ENCODE data around the gene CYP19A1. TPM values are rescaled to one million over a fixed set of nuclear protein-coding genes. Genes with fewer than 3 reads are reported as not detected.

The CYP19A1 gene
- total and polyA plus RNA-seq, 10 of the 15 experiments (the other 5 are each of a cell fraction or from before 2014, with no cell fraction given), result 0.08 to 1.8 (median 0.70) TPM

DNA sequence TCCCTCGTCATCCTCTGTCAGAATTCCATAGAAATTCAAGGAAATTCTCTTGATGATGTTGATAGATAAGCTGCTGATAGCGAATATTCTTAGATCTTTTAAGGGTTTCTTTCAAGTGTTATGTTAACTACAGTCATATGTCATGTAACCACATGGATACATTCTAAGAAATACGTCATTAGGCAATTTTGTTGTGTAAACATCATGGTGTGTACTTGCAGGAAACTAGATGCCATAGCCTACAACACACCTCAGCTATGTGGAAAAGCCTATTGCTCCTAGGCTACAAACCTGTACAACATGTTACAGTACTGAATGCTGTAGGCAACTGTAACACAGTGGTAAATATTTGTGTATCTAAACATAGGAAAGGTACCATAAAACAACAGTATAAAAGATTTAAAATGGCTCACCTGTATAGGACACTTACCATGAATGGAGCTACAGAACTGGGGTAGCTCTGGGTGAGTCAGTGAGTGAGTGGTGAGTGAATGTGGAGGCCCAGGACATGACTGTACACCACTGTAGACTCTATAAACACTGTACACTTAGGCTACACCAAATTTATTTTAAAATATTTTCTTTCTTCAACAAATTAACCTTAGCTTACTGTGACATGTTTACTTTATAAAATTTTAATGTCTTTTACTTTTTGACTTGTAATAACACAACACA lies 37.7 kb upstream of the CYP19A1 start:
- Histone ChIP-seq H3K9me3 (replicated peaks; ENCODE audit: control insufficient read depth, insufficient read depth, low read length) (no peaks in the 10 kb centered on the region), H3K4me1 (ENCODE audit: control insufficient read depth, insufficient read depth, low read length) (no peaks in the 10 kb centered on the region), H3K4me3 (no peak overlapping the region), H3K36me3 (ENCODE audit: control insufficient read depth in 2 of 2, insufficient read depth in 2 of 2, low read length in 1 of 2) (no peaks in the 10 kb centered on the region), H3K27me3 (replicated peaks in 1 of 2; ENCODE audit: control insufficient read depth in 2 of 2, insufficient read depth in 2 of 2, low read length in 1 of 2) (peaks cover 0 to 3% of the 10 kb centered on the region in 2 experiments; a peak in 1 of 4 replicates), H3K4me2 (ENCODE audit: control insufficient read depth, insufficient read depth) (no peak overlapping the region), H3K27ac (ENCODE audit: control insufficient read depth, insufficient read depth) (no peak overlapping the region), H3K9ac (ENCODE audit: control insufficient read depth, insufficient read depth, low read length) (no peak overlapping the region), H3K79me2 (ENCODE audit: control insufficient read depth, insufficient read depth, low read length) (no peaks in the 10 kb centered on the region), H4K20me1 (ENCODE audit: control insufficient read depth, insufficient read depth) (no peaks in the 10 kb centered on the region), H2AFZ (ENCODE audit: control insufficient read depth, low read depth, low read length) (no peak overlapping the region)
- 8% methylated on average over 3 of the region's 3 CpGs for WGBS (ENCODE audit: insufficient coverage, insufficient replicate concordance, low lambda C conversion rate, missing lambda C conversion rate)
- no TSS peak for BruUV-seq (replicated peaks)
- SMC1A ChIA-PET (ENCODE audit: uncharacterized antibody, unreplicated experiment), result interaction anchor here (1.1 to 1.9 kb wide), 3 partner anchors 93 to 148 kb away, joined by 4 to 6 read pairs (median 4); no protein-coding TSS in a partner anchor
- CTCF ChIA-PET, result interaction anchor here (0.8 to 9.7 kb wide), 8 partner anchors 12 to 215 kb away, joined by 3 to 111 read pairs (median 8); no protein-coding TSS in a partner anchor
- intact Hi-C loops (cut with micrococcal nuclease; ENCODE audit: unreplicated experiment) (no loop called here), in situ Hi-C loops (cut with MboI) (no loop called here)
- RAD21 ChIA-PET (ENCODE audit: unreplicated experiment), result interaction anchor here (1.0 kb wide), 1 partner anchor 89 kb away, joined by 4 read pairs; no protein-coding TSS in a partner anchor
- no peak for FAIRE-seq
- POLR2A ChIA-PET, result no interaction called here
- DNase-seq (ENCODE audit: low read depth, low spot score), result no peak
- ATAC-seq, result no peak
- TF ChIP-seq, protein P1, sequence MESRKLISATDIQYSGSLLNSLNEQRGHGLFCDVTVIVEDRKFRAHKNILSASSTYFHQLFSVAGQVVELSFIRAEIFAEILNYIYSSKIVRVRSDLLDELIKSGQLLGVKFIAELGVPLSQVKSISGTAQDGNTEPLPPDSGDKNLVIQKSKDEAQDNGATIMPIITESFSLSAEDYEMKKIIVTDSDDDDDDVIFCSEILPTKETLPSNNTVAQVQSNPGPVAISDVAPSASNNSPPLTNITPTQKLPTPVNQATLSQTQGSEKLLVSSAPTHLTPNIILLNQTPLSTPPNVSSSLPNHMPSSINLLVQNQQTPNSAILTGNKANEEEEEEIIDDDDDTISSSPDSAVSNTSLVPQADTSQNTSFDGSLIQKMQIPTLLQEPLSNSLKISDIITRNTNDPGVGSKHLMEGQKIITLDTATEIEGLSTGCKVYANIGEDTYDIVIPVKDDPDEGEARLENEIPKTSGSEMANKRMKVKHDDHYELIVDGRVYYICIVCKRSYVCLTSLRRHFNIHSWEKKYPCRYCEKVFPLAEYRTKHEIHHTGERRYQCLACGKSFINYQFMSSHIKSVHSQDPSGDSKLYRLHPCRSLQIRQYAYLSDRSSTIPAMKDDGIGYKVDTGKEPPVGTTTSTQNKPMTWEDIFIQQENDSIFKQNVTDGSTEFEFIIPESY (IDR thresholded peaks at IDR 0.05), result no peak
- TF ChIP-seq, protein P2, sequence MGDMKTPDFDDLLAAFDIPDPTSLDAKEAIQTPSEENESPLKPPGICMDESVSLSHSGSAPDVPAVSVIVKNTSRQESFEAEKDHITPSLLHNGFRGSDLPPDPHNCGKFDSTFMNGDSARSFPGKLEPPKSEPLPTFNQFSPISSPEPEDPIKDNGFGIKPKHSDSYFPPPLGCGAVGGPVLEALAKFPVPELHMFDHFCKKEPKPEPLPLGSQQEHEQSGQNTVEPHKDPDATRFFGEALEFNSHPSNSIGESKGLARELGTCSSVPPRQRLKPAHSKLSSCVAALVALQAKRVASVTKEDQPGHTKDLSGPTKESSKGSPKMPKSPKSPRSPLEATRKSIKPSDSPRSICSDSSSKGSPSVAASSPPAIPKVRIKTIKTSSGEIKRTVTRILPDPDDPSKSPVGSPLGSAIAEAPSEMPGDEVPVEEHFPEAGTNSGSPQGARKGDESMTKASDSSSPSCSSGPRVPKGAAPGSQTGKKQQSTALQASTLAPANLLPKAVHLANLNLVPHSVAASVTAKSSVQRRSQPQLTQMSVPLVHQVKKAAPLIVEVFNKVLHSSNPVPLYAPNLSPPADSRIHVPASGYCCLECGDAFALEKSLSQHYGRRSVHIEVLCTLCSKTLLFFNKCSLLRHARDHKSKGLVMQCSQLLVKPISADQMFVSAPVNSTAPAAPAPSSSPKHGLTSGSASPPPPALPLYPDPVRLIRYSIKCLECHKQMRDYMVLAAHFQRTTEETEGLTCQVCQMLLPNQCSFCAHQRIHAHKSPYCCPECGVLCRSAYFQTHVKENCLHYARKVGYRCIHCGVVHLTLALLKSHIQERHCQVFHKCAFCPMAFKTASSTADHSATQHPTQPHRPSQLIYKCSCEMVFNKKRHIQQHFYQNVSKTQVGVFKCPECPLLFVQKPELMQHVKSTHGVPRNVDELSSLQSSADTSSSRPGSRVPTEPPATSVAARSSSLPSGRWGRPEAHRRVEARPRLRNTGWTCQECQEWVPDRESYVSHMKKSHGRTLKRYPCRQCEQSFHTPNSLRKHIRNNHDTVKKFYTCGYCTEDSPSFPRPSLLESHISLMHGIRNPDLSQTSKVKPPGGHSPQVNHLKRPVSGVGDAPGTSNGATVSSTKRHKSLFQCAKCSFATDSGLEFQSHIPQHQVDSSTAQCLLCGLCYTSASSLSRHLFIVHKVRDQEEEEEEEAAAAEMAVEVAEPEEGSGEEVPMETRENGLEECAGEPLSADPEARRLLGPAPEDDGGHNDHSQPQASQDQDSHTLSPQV (IDR thresholded peaks at IDR 0.05), result no peak
- TF ChIP-seq CBX5 (IDR thresholded peaks at IDR 0.05; ENCODE audit: low read depth), result no peak
- TF ChIP-seq, protein P3, sequence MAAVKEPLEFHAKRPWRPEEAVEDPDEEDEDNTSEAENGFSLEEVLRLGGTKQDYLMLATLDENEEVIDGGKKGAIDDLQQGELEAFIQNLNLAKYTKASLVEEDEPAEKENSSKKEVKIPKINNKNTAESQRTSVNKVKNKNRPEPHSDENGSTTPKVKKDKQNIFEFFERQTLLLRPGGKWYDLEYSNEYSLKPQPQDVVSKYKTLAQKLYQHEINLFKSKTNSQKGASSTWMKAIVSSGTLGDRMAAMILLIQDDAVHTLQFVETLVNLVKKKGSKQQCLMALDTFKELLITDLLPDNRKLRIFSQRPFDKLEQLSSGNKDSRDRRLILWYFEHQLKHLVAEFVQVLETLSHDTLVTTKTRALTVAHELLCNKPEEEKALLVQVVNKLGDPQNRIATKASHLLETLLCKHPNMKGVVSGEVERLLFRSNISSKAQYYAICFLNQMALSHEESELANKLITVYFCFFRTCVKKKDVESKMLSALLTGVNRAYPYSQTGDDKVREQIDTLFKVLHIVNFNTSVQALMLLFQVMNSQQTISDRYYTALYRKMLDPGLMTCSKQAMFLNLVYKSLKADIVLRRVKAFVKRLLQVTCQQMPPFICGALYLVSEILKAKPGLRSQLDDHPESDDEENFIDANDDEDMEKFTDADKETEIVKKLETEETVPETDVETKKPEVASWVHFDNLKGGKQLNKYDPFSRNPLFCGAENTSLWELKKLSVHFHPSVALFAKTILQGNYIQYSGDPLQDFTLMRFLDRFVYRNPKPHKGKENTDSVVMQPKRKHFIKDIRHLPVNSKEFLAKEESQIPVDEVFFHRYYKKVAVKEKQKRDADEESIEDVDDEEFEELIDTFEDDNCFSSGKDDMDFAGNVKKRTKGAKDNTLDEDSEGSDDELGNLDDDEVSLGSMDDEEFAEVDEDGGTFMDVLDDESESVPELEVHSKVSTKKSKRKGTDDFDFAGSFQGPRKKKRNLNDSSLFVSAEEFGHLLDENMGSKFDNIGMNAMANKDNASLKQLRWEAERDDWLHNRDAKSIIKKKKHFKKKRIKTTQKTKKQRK (IDR thresholded peaks at IDR 0.05; ENCODE audit: low read depth, low read length), result no peak
- TF ChIP-seq TCF7 (IDR thresholded peaks at IDR 0.05; ENCODE audit: borderline replicate concordance), result no peak
- TF ChIP-seq ZBED1 (IDR thresholded peaks at IDR 0.05; ENCODE audit: borderline replicate concordance), result no peak
- no peak for TF ChIP-seq MEF2B (IDR thresholded peaks at IDR 0.05; ENCODE audit: partially characterized antibody, poor library complexity, severe bottlenecking)
- no peak for TF ChIP-seq SP1 (IDR thresholded peaks at IDR 0.05; ENCODE audit: low read depth, low read length)
- TF ChIP-seq BMI1 (IDR thresholded peaks at IDR 0.05; ENCODE audit: borderline replicate concordance), result no peak
- TF ChIP-seq SIN3A (IDR thresholded peaks at IDR 0.05; ENCODE audit: low read depth, low read length), result no peak
- TF ChIP-seq PAX5 (IDR thresholded peaks at IDR 0.05; ENCODE audit: borderline replicate concordance, low read depth, low read length), result no peak
- TF ChIP-seq, protein P4, sequence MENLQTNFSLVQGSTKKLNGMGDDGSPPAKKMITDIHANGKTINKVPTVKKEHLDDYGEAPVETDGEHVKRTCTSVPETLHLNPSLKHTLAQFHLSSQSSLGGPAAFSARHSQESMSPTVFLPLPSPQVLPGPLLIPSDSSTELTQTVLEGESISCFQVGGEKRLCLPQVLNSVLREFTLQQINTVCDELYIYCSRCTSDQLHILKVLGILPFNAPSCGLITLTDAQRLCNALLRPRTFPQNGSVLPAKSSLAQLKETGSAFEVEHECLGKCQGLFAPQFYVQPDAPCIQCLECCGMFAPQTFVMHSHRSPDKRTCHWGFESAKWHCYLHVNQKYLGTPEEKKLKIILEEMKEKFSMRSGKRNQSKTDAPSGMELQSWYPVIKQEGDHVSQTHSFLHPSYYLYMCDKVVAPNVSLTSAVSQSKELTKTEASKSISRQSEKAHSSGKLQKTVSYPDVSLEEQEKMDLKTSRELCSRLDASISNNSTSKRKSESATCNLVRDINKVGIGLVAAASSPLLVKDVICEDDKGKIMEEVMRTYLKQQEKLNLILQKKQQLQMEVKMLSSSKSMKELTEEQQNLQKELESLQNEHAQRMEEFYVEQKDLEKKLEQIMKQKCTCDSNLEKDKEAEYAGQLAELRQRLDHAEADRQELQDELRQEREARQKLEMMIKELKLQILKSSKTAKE (IDR thresholded peaks at IDR 0.05; ENCODE audit: low read depth, poor library complexity, severe bottlenecking), result no peak
